HG02870 (cell line): ENCODE data around the gene CDC7.
"Not testable (repeated sequence)": the region's sequence is repeated elsewhere in the genome, so short reads cannot be mapped to it uniquely, and the experiment has no call there.

Source experiments
- ATAC-seq: cut with Tn5 transposase; IDR thresholded peaks from one replicate; pipeline ENCODE4 v1.9.1; 2021; ENCODE audit warnings: mild to moderate bottlenecking, moderate library complexity; ENCODE audit not compliant: unreplicated experiment

Gene CDC7

DNA sequence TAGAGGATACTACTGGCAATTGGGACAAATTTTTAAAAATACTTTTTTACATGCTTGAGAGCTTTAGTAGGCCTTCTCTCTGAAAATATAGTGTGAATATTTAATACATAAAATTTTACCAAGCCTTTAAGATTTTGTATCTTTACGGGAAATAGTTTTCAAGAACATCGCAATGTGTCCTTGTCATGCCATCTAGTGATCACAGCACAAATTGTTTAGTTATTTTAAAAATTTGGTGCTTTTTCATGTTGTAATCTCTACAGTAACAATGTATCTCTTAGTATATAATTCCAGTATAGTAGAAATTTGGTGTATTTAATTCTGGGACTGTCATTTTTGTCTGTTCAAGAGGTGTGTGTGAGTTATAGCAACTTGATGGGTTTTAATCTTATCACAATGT lies 6.7 kb downstream of the CDC7 start:
- ATAC-seq, result no peak

DNA sequence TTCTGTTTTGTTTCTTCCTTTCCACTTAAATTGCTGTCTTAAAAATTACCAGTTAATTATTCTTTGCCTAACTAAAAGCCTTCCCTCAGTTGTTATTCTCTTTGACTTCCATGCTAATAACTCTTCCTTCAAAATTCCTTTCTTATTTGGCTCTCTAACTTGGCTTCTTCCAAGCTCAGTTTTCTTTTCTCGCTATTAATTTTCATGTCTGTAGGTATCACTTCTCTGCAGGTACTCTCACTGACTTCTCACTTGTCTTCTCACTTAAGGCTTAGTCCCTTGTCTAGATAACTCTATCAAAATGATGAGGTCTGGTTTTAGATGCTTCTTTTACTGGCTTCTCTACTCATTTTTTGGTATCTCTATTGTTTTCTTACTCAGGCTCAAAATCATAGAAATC lies 10.1 kb downstream of the CDC7 start:
- ATAC-seq, result no peak

DNA sequence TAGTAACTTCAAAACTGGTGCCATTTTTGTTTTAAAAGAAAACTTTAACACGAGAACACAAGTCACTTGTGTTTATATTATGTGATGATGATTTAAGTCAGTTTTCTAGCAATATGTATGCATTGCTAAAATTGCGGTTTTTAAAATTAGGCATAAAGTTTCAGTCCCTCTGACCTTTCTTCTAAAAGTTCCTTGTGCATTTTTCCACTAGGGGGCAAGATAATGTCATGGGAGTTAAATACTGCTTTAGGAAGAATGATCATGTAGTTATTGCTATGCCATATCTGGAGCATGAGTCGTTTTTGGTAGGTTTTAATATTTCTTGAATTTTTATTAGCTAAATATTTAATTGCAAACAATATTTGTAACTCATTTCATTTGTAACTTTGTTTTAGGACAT lies 10.7 kb downstream of the CDC7 start:
- ATAC-seq, result no peak

DNA sequence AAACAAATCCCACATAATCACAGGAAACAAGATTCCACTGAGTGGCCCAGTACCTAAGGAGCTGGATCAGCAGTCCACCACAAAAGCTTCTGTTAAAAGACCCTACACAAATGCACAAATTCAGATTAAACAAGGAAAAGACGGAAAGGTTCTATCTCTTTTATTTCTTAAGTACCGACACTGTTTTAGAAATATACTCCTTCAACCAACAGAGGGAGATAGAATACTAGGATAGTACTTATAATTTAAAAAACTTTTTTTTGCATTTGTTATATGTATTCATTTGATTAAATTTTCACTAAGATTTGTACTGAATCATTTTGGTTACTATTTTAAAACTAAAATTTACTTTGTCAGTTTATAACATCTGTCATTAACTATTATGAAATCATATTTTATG lies 12.5 kb downstream of the CDC7 start:
- ATAC-seq, result no peak

DNA sequence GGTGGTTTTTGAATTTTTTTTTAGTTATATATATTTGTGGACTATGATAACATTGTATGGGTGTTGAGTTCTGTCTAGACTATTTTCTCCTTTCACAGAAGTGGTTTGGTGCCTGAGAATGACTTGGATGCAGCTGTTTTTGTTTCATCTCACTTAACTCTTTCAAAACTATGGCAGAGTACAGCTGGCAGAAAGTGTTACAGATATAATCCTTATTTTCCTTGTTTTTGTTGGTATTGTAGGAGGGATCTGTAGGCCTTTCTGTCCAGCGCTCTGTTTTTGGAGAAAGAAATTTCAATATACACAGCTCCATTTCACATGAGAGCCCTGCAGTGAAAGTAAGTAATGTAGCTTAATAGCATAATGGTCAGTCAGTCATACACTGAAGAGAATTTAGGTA lies 13.1 kb downstream of the CDC7 start:
- no peak for ATAC-seq

GRCh38 chr1:91515994-91516393 lies 15.3 kb downstream of the CDC7 start:
- ATAC-seq, result no peak

DNA sequence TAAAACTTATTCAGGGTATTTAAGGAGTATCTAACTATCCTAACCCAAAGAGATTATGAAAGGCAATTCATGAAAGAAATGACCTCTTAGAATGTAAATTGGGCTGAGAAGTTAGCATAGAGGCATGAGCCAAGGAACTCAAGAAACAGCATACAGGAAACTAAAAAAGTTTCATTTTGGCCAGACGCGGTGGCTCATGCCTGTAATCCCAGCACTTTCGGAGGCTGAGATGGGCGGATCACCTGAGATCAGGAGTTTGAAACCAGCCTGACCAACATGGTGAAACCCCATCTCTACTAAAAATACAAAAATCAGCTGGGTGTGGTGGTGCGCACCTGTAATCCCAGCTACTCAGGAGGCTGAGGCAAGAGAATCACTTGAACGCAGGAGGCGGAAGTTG lies 16.0 kb downstream of the CDC7 start:
- ATAC-seq, result not testable (repeated sequence)

- not testable (repeated sequence) for ATAC-seq
Measured at GRCh38 chr1:91519167-91519566, 18.5 kb downstream of the CDC7 start.

DNA sequence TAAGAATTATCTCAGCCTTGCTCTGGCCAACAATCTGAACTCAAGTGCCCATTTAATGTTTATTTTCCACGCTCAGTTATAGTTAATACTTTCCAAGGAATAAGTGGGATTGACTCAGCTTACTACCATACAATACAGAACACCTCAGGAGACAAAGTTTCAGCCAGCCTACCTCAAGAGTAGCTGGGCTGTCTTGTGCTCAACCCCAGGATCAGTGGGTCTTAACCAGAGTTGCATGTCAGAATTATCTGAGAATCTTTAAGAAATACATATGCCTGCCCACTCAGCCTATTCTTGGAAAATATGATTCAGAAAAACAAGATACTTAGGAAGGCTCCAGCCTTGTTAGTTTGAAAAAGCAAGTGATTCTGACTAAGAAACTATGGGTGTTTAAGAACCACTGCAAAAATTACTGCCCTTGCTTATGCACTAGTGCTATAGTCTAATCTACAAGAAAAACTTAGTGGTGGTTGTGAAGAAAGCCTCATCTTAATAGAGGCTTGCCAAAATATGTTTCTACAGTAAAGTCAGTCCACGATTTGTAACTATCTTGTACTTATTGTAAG lies 20.4 kb downstream of the CDC7 start:
- no peak for ATAC-seq

GRCh38 chr1:91523482-91523881 lies 22.8 kb downstream of the CDC7 start:
- ATAC-seq, result peak; percentile 94

GRCh38 chr1:91526496-91526895 lies 25.8 kb downstream of the CDC7 start:
- ATAC-seq, result no peak

DNA sequence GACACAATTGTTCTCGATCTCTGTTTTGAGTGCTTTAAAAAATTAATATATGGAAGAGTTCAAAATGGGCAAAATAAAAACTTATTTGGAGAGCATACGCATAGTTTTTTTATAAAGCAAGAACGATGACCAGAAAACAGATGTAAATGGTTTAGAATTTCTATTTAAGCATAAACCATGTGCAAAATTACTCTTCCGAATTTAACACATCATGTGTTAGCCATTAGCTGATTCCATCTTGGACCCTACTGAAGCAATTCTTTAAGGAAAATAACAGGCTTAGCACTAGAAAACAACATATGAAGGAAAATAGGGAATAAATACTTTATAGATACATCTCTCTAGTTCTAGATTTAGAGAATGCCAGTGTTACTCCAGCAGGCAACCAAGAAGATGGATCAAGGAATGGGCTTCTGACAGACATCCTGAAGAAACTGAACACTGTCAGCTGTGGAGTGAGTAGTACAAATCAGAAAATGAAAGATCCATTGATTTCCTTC lies 26.7 kb downstream of the CDC7 start:
- no peak for ATAC-seq

DNA sequence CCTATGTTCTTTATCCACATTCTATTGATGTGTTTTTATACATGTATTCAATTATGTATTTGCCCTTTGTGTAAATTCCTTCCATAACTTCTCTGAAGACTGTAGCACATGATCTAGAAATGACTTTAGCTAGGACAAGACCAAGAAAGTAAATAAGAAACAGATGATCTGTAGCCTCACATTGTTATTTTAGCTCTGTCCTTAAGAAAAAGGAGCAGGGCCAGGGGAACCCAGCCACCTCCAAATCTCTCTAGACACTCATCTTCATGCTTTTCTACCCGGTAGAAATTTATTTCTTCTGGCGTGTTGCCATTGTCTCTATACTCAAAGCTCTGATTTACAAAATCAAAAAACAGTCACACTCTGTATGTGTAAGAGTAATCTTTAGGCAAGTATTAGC lies 27.1 kb downstream of the CDC7 start:
- ATAC-seq, result no peak

- ATAC-seq, result peak; percentile 50
Measured at GRCh38 chr1:91529856-91530255, 29.2 kb downstream of the CDC7 start.

DNA sequence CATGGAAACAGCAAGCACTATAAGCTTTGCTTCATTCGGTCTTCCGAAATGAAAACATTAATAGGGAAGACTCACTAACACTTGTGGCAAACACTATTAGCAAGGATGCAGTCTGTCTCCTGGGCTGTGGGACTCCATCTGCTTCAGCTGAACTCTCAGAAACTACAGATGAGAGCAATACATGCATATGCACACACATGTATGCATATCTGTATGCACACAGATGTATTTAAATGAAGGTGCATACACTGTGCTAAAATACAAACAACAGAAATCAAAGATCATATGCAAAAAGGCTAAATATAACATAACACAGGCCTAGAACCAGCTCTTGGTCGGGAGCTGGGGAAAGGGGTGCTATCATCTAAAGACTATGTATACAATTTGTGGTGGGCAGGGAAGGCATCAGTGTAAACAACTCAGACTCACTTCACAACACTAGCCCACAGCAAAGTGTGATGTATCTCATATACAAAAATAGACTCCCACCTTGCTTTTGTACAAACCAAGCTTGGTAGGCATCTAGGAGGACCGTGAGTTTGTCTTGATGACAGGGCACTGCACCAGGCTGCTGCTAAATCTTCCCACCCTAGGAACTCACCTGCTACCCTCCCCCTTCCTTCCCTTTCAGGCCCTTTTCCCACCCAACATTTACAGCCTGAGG lies 32.8 kb downstream of the CDC7 start:
- no peak for ATAC-seq

DNA sequence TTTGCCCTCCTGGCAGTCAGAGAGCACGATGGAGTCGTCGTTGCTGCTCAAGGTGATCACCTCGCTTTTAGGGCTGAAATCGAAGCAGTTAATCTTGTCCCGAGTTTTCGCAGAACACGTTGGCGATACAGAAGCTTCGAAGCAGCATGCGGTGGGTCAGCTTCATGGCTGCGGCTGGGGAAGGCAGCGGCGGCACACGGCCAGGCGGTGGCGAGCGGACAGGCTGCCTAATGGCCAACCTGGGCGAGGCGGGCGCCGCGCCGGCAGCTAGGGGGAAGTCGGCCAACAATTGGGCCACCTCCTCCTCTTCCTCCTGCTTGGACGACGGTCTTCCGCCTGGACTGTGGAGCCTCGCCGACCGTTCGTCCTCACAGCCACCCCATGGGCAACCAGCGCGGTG lies 34.8 kb downstream of the CDC7 start:
- no peak for ATAC-seq

- no peak for ATAC-seq
Measured at GRCh38 chr1:91537281-91537986, 36.8 kb downstream of the CDC7 start.

- no peak for ATAC-seq
Measured at GRCh38 chr1:91537987-91538304, 37.3 kb downstream of the CDC7 start.

GRCh38 chr1:91540910-91541309 lies 40.3 kb downstream of the CDC7 start:
- no peak for ATAC-seq

DNA sequence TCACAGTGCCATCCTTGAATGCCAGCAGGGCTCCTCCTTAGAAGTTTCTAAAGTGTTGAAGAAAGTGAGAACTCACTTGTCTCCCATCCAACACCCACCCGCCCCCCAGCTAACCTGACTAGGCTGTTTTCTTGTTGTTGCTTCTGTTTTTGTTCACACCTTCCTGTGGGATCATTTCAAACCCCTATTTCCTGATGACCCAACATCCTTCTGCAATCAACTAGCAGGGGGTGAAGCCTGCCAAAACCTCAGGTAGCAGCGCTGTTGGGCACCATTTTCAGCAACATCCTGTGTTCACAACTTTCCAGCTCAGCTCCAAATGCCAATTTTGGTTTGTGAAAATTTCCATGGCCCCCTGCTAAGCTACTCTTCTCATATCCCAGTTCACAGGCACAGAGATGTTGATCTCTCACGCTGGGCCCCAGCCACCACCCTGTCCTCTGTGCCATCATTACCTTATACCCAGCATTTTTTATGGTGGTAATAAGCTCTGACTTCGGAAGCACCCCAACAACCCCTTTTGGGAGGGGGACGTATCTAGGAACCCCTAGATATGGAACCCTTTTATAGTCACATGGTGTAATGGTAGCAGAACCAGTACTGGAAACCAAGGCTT lies 41.4 kb downstream of the CDC7 start:
- no peak for ATAC-seq

GRCh38 chr1:91545506-91546300 lies 45.1 kb downstream of the CDC7 start:
- ATAC-seq, result no peak
